Testis (tissue), 3 donors: Measurements from ENCODE around the gene OPA1. TPM values are rescaled to one million over a fixed set of nuclear protein-coding genes. Genes with fewer than 3 reads are reported as not detected.

Experiments used
- DNase-seq: peaks from one replicate; pipeline ENCODE4 v3.0.0-alpha.2; 2019
- H3K27ac ChIP-seq, 2 donors: fragments of 200-600 bp; sonication (generic); one replicate each; pipeline ENCODE4 v1.5.1; 2019
- H3K27me3 ChIP-seq: fragments of 200-600 bp; sonication (generic); one replicate; pipeline ENCODE4 v1.5.1; 2019
- H3K36me3 ChIP-seq: fragments of 200-600 bp; sonication (generic); one replicate; pipeline ENCODE4 v1.5.1; 2017; ENCODE audit warnings: low read depth; ENCODE audit errors: missing control alignments
- H3K4me1 ChIP-seq: fragments of 200-600 bp; sonication (generic); one replicate; pipeline ENCODE4 v1.5.1; 2019
- H3K4me3 ChIP-seq, 2 donors: fragments of 200-600 bp; sonication (generic); one replicate each; pipeline ENCODE4 v1.5.1; 2017 to 2019
- H3K9me3 ChIP-seq: fragments of 200-600 bp; sonication (generic); one replicate; pipeline ENCODE4 v1.5.1; 2017
- POLR2A ChIP-seq: fragments of 450-650 bp; IDR thresholded peaks from one replicate; pipeline ENCODE4 v1.6.1; 2017; ENCODE audit warnings: antibody characterized with exemption, mild to moderate bottlenecking, moderate library complexity
- WGBS, 2 donors: methylation state at CpG; one replicate each; pipeline ENCODE4 v1.1.5; 2018; 5-methylcytosine and 5-hydroxymethylcytosine counted together
- intact Hi-C: fragments of 100-400 bp; cut with DNase I; formaldehyde crosslinking; loops from one replicate; pipeline ENCODE4 v1.15.1; 2023; ENCODE audit warnings: low total_unique reads
- polyA plus RNA-seq: library from polyadenylated mRNA; stranded (reverse); fragments of 350-450 nt; fragmentation: Illumina TruSeq; extraction: RNeasy Lipid Tissue Mini Kit (QIAGEN cat#74804); gene quantifications from one replicate; pipeline ENCODE4 v1.2.3, GENCODE V29; 2014; ENCODE audit warnings: low read depth, low replicate concordance; ENCODE audit not compliant: insufficient read depth
- total RNA-seq, 2 donors: library from RNA; depleted of rRNA; stranded (reverse); fragments of >200 nt; gene quantifications; one replicate each; pipeline ENCODE4 v1.2.3, GENCODE V29; 2016
- TF ChIP-seq, protein P1 (sequence below), 3 experiments: fragments of 450-650 bp in 2 of 3; fragments of 200-600 bp in 1 of 3; sonication (generic) in 1 of 3; IDR thresholded peaks; one replicate each; pipeline ENCODE4 v1.5.1; 2016 to 2019; ENCODE audit warnings: antibody characterized with exemption in 3 of 3, mild to moderate bottlenecking in 2 of 3, moderate library complexity in 1 of 3

OPA1 gene
- total and polyA plus RNA-seq, 3 donors from 2014 or later = 21.0 to 39.8 (median 35.1) TPM

DNA sequence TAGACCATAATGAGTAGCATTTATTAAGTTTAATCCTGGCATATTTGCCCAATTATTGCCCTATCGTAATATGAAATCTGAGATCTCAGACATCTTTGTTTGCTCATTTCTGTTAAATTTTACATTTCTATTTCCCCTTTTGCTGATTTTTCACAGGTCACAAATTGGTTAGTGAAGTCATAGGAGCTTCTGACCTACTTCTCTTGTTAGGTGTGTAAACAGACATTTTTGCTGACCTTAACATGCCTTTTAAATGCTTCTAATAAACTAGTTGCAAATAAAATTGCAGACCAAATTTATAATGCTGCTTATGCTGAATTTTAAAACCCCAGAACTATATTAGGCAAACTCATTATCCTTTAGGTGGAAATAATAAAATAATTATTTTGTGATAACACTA, 24.6 kb downstream of the OPA1 start:
- no peak for DNase-seq
- intact Hi-C loops = no loop called here
- H3K4me1 ChIP-seq = no peaks in the 10 kb centered on the region
- no peak overlapping the region for H3K4me3 ChIP-seq
- no peaks in the 10 kb centered on the region for H3K36me3 ChIP-seq
- H3K9me3 ChIP-seq = no peaks in the 10 kb centered on the region
- H3K27ac ChIP-seq = no peak overlapping the region
- no peak for TF ChIP-seq POLR2A
- 91 to 97% methylated on average over 1 of the region's 1 CpG for WGBS, 2 donors
- H3K27me3 ChIP-seq = no peaks in the 10 kb centered on the region

DNA sequence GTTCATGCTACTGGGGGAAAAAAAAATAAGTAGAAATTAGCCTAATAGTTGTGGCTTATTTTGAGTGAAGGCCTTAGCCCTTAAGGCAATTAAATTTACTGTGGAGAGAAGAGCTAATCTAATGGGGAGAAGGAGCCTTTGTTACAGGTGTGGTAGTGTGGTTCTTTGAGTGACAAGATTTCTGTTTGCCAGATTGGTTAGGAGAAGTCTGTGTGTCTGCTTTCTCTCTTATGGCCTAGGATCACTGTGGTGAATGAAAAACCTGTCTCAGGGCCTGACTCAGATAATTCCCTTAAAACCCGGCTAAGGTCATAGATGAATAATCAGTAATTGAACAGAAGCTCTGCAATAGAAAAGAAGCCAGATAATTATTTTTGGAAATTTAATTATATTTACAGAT, 27.0 kb downstream of the OPA1 start:
- no peak for DNase-seq
- Histone ChIP-seq H3K4me3 (no peak overlapping the region), H3K4me1 (no peaks in the 10 kb centered on the region), H3K27ac (no peak overlapping the region), H3K36me3 (no peaks in the 10 kb centered on the region), H3K9me3 (no peaks in the 10 kb centered on the region), H3K27me3 (no peaks in the 10 kb centered on the region)
- WGBS, 2 donors = 87 to 98% methylated on average over 1 of the region's 1 CpG
- intact Hi-C loops = no loop called here
- TF ChIP-seq, protein P1, sequence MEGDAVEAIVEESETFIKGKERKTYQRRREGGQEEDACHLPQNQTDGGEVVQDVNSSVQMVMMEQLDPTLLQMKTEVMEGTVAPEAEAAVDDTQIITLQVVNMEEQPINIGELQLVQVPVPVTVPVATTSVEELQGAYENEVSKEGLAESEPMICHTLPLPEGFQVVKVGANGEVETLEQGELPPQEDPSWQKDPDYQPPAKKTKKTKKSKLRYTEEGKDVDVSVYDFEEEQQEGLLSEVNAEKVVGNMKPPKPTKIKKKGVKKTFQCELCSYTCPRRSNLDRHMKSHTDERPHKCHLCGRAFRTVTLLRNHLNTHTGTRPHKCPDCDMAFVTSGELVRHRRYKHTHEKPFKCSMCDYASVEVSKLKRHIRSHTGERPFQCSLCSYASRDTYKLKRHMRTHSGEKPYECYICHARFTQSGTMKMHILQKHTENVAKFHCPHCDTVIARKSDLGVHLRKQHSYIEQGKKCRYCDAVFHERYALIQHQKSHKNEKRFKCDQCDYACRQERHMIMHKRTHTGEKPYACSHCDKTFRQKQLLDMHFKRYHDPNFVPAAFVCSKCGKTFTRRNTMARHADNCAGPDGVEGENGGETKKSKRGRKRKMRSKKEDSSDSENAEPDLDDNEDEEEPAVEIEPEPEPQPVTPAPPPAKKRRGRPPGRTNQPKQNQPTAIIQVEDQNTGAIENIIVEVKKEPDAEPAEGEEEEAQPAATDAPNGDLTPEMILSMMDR (IDR thresholded peaks at IDR 0.05) = no peak
- no peak for TF ChIP-seq POLR2A

DNA sequence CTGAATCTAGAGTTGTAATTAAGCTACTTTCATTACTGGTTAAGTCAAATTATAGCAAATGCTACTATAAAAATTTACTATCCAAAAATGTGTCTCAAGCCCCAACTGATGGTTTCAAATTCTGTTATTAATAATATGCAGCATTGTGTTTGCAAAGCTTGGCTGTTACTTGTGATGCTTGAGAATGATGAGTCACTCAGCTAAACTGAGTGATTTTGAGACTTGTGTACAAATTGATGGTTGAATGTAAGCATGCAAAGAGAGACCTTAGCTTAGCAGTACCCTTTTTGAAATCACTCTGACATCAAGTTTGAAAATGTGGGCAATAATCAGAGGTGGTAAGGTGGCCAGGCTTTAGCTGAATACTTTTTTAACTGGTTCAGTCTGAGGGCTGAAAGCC, 27.6 kb downstream of the OPA1 start:
- Histone ChIP-seq H3K27me3 (no peaks in the 10 kb centered on the region), H3K4me1 (no peaks in the 10 kb centered on the region), H3K9me3 (no peaks in the 10 kb centered on the region), H3K4me3 (no peak overlapping the region), H3K36me3 (no peaks in the 10 kb centered on the region), H3K27ac (no peak overlapping the region)
- intact Hi-C loops = no loop called here
- no peak for DNase-seq
- TF ChIP-seq POLR2A = no peak
- TF ChIP-seq, protein P1 (IDR thresholded peaks at IDR 0.05) = no peak

DNA sequence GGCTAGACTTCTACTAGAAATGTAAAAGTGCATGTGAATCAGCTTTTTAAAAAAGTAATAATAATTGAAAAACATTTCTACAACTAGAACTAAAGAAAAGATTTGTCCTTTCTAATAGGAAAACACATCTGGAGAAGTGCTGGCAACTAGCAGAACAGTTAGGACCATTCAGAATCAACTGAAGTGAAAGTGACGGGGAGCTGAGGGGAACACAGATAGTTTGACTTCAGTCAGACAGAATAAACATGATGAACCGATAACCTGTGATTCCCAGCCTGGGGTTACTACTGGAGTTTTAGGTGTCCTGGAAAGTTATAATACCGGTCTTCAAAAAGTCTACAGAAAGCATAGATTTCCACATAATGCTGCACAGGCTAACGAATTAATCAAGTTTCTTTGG, 28.1 kb downstream of the OPA1 start:
- no peaks in the 10 kb centered on the region for H3K9me3 ChIP-seq
- no peak for DNase-seq
- no peak overlapping the region for H3K4me3 ChIP-seq
- no peak overlapping the region for H3K27ac ChIP-seq
- no peaks in the 10 kb centered on the region for H3K4me1 ChIP-seq
- H3K27me3 ChIP-seq = no peaks in the 10 kb centered on the region
- no peak for TF ChIP-seq POLR2A
- TF ChIP-seq, protein P1 (IDR thresholded peaks at IDR 0.05) = no peak
- intact Hi-C loops = no loop called here
- H3K36me3 ChIP-seq = no peaks in the 10 kb centered on the region
- 87 to 95% methylated on average over 4 of the region's 4 CpGs for WGBS, 2 donors

DNA sequence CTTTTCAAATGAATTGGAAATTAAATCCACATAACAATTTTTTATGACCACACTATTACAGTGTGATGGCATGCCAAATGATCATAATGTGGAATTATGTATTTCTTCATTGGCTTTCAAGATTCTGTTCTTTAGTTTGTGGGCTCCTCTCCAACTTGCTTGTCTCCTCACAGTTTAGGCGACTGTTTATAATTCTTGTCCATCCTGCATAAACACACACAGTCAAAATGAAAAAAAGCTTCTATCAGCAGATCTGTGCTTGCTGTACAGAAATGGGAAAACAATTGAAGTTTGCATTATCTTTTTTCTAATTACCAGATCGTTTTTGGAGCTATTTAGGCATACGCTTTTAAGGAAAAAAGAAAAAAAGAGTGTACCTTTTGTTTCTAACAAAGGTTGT, 37.0 kb downstream of the OPA1 start:
- DNase-seq = no peak
- no peaks in the 10 kb centered on the region for H3K9me3 ChIP-seq

More for the DNA sequence above, 37.0 kb downstream of the OPA1 start:
- no peaks in the 10 kb centered on the region for H3K4me1 ChIP-seq
- no peaks in the 10 kb centered on the region for H3K36me3 ChIP-seq
- TF ChIP-seq POLR2A = no peak
- TF ChIP-seq, protein P1 (IDR thresholded peaks at IDR 0.05) = no peak
- H3K27me3 ChIP-seq = no peaks in the 10 kb centered on the region
- H3K27ac ChIP-seq = no peak overlapping the region
- H3K4me3 ChIP-seq = no peak overlapping the region
- 47 to 72% methylated on average over 3 of the region's 3 CpGs for WGBS, 2 donors
- intact Hi-C loops = no loop called here
